A673 (cell line): ENCODE data around the gene ROR2. TPM values are rescaled to one million over a fixed set of nuclear protein-coding genes. Genes with fewer than 3 reads are reported as not detected.

Experiments
- BruUV-seq: library from RNA; stranded (reverse); fragments of 400-500 nt; replicated peaks from 2 replicates; lab custom pipeline; 2021; lab: Mats Ljungman, UMichigan
- CTCF ChIA-PET: fragments of 300-600 bp; sonication (Branson Sonifier 250); formaldehyde crosslinking; loops from one replicate; lab custom pipeline; 2022; ENCODE audit warnings: antibody characterized with exemption; lab: Charles Lee
- POLR2A ChIA-PET: fragments of 300-600 bp; sonication (Branson Sonifier 250); formaldehyde crosslinking; loops from one replicate; lab custom pipeline; 2022; ENCODE audit warnings: antibody characterized with exemption; ENCODE audit not compliant: low non-redundant PET; lab: Charles Lee
- DNase-seq: peaks from one replicate; pipeline ENCODE4 v3.0.0-alpha.2; 2015; ENCODE audit warnings: low spot score
- H3K27ac ChIP-seq: fragments of 200-600 bp; sonication (generic); 2 replicates; pipeline ENCODE4 v1.5.1; 2016; ENCODE audit warnings: mixed run types, low read depth, mild to moderate bottlenecking, mixed read lengths, antibody characterized with exemption, low read length; ENCODE audit not compliant: poor library complexity, severe bottlenecking
- H3K27me3 ChIP-seq: fragments of 200-600 bp; sonication (generic); replicated peaks from 2 replicates; pipeline ENCODE4 v1.6.1; 2017; ENCODE audit warnings: mixed run types, low read depth, mild to moderate bottlenecking, mixed read lengths, antibody characterized with exemption, low read length; ENCODE audit not compliant: insufficient read depth, poor library complexity
- H3K36me3 ChIP-seq: fragments of 200-600 bp; sonication (generic); 2 replicates; pipeline ENCODE4 v1.6.1; 2016; ENCODE audit warnings: mixed run types, mild to moderate bottlenecking, mixed read lengths, antibody characterized with exemption, low read length; ENCODE audit not compliant: insufficient read depth, poor library complexity, severe bottlenecking
- H3K4me1 ChIP-seq: fragments of 200-600 bp; sonication (generic); 2 replicates; pipeline ENCODE4 v1.6.1; 2017; ENCODE audit warnings: mixed run types, mild to moderate bottlenecking, mixed read lengths, antibody characterized with exemption, low read length; ENCODE audit not compliant: insufficient read depth, poor library complexity, severe bottlenecking
- H3K4me3 ChIP-seq: fragments of 200-600 bp; sonication (generic); 2 replicates; pipeline ENCODE4 v1.5.1; 2016; ENCODE audit warnings: low read depth, mixed run types, mild to moderate bottlenecking, mixed read lengths, low read length; ENCODE audit not compliant: poor library complexity, severe bottlenecking
- H3K9me3 ChIP-seq: fragments of 200-600 bp; sonication (generic); 2 replicates; pipeline ENCODE4 v1.6.1; 2016; ENCODE audit warnings: mixed run types, low read depth, mild to moderate bottlenecking, mixed read lengths, antibody characterized with exemption, low read length; ENCODE audit not compliant: poor library complexity, severe bottlenecking
- EZH2 ChIP-seq: fragments of 200-600 bp; sonication (generic); IDR thresholded peaks from 2 replicates; pipeline ENCODE4 v1.6.1; 2017; ENCODE audit warnings: borderline replicate concordance, low read depth, mild to moderate bottlenecking, mixed read lengths, antibody characterized with exemption, low read length; ENCODE audit not compliant: poor library complexity, severe bottlenecking
- intact Hi-C: fragments of 100-400 bp; cut with micrococcal nuclease; formaldehyde crosslinking; loops from one replicate; pipeline ENCODE4 v1.10.0; 2022; ENCODE audit not compliant: unreplicated experiment
- total RNA-seq: library from RNA; stranded (reverse); gene quantifications from 2 replicates; pipeline ENCODE4 v1.2.3, GENCODE V29; 2021
- TF ChIP-seq, protein P1 (sequence below): fragments of 300-800, 200-600 bp; sonication (generic); conservative IDR thresholded peaks from 2 replicates; pipeline ENCODE4 v1.5.1; 2017; ENCODE audit warnings: low read depth, mild to moderate bottlenecking, antibody characterized with exemption, low read length, moderate library complexity, mixed read lengths

Gene ROR2
- total RNA-seq, 1 experiment from 2014 or later: 12.3 TPM

DNA sequence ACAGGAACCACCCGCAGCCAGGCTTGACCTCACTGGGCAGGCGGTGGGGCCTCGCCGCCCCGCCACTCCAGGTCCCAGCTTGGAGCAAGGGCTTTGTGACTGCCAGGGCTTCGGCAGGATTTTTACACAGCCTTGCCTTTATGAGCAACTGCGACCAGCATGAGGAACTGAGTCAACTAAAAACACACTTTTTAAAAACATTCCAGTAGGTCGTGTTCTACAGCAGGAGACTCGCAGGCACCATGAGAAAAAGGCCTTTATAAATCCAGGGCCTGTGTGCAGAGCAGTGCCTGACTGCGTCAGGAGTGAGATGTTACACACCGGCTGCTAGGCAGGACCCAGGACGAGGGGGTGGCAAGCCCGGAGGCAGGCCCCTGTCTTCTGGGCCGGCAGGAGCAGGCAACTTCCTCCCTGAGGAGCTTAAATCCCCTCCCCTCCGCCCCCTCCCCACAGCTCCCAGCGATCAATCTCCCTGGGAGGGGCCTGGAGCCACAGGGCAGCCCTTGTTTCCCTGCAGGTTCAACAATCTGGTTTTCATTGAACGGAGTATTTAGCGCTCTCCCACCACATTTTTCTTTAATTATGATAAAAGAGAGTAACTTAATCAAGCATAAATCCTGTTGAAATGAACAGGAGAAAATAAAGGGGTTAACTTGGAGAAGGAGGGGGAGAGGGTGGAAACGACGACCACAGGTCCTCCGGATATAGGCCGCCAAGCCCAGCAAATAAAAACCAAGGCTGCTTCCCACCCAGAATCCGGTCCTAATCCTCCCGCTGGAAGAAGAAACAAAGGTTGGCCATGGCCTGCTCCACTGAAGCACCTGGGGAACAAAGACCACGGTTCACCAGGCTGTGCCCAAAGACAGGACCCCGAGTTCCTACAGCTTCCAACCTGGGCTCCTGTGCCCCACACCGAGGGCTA lies 92.5 kb downstream of the ROR2 start:
- ChIA-PET CTCF (interaction anchor here (0.6 kb wide), 1 partner anchor 61 kb away, joined by 9 read pairs; no protein-coding TSS in a partner anchor), POLR2A (no interaction called here)
- Histone ChIP-seq H3K27ac (peak overlapping the region; percentile 81), H3K4me3 (no peak overlapping the region), H3K4me1 (peaks cover 21% of the 10 kb centered on the region), H3K27me3 (no peaks in the 10 kb centered on the region), H3K36me3 (no peaks in the 10 kb centered on the region), H3K9me3 (no peaks in the 10 kb centered on the region)
- DNase-seq: peak; percentile 86
- intact Hi-C loops: no loop called here
- BruUV-seq: no TSS peak
- no peak for TF ChIP-seq EZH2
- TF ChIP-seq, protein P1, sequence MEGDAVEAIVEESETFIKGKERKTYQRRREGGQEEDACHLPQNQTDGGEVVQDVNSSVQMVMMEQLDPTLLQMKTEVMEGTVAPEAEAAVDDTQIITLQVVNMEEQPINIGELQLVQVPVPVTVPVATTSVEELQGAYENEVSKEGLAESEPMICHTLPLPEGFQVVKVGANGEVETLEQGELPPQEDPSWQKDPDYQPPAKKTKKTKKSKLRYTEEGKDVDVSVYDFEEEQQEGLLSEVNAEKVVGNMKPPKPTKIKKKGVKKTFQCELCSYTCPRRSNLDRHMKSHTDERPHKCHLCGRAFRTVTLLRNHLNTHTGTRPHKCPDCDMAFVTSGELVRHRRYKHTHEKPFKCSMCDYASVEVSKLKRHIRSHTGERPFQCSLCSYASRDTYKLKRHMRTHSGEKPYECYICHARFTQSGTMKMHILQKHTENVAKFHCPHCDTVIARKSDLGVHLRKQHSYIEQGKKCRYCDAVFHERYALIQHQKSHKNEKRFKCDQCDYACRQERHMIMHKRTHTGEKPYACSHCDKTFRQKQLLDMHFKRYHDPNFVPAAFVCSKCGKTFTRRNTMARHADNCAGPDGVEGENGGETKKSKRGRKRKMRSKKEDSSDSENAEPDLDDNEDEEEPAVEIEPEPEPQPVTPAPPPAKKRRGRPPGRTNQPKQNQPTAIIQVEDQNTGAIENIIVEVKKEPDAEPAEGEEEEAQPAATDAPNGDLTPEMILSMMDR: no peak

DNA sequence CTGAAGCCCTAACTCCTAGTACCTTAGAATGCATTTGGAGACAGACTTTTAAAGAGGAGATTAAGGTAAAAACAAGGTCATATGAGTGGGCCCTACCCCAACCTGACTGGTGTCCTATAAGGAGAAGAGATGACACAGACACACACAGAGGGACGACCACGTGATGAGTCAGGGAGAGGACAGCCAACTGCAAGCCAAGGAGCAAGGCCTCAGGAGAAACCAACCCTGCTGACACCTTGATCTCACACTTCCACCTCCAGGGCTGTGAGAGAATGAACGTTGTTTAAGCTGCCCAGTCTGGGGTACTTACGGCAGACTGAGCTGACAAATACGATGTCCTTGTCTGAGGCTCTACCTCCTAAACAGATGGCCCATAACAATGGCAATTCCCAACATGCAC lies 93.6 kb downstream of the ROR2 start:
- CTCF ChIA-PET: no interaction called here
- Histone ChIP-seq H3K4me1 (peaks cover 21% of the 10 kb centered on the region), H3K36me3 (no peaks in the 10 kb centered on the region), H3K4me3 (no peak overlapping the region), H3K27me3 (no peaks in the 10 kb centered on the region), H3K27ac (no peak overlapping the region), H3K9me3 (no peaks in the 10 kb centered on the region)
- no peak for TF ChIP-seq EZH2
- TF ChIP-seq, protein P1: no peak
- DNase-seq: no peak
- intact Hi-C loops: no loop called here
- POLR2A ChIA-PET: interaction anchor here (0.5 kb wide), 1 partner anchor 28 kb away, joined by 3 read pairs; no protein-coding TSS in a partner anchor
- BruUV-seq: no TSS peak

DNA sequence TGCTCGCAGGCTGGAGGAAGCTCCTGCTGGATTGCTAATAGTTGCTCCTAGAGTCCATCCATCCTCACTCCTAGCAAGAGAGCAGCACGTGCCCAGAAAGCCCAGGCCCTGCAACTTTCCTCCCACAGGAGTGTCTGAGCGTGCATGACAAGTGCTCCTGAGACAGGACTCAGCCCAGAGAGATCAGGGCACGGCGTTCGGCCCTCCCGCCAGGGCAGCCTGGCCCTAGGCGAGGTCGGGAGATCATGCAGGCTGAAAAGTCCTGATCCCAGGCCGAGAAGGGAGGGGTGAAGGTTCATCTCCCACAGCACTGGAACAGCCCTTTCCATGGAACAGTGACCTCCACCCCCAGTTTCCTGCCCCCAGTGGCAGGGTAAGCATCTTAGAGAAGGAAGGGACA lies 94.8 kb downstream of the ROR2 start:
- Histone ChIP-seq H3K27ac (no peak overlapping the region), H3K4me1 (peaks cover 21% of the 10 kb centered on the region), H3K4me3 (no peak overlapping the region), H3K27me3 (no peaks in the 10 kb centered on the region), H3K9me3 (no peaks in the 10 kb centered on the region), H3K36me3 (no peaks in the 10 kb centered on the region)
- no peak for TF ChIP-seq EZH2
- ChIA-PET CTCF (no interaction called here), POLR2A (no interaction called here)
- intact Hi-C loops: no loop called here
- no TSS peak for BruUV-seq
- DNase-seq: no peak
